GM18511 (cell line): ENCODE data around the gene GPR176.
"Not testable (repeated sequence)": the region's sequence is repeated elsewhere in the genome, so short reads cannot be mapped to it uniquely, and the experiment has no call there.

Source experiments
- ATAC-seq: cut with Tn5 transposase; IDR thresholded peaks from one replicate; pipeline ENCODE4 v1.9.1; 2021; ENCODE audit warnings: mild to moderate bottlenecking, moderate library complexity; ENCODE audit not compliant: unreplicated experiment

GPR176 gene

DNA sequence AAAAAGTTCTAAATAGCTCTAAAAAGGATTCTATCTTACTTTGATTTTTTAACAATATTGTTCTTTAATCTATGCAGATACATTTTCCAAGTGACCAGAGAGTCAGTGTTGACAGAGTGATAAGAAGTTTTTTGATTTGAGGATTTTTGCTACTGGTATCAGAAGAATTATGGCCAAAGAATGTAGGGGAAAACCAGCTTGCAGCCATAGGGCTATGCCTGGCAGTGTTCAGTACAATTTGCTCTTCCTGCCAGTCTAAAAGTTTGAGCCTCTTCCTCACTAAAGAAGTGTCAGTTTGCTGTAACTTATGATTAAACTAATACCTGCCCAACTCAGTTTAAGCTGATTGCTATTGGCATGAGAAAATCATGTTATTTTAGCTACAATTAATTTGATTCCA, 102.2 kb downstream of the GPR176 start:
- no peak for ATAC-seq

DNA sequence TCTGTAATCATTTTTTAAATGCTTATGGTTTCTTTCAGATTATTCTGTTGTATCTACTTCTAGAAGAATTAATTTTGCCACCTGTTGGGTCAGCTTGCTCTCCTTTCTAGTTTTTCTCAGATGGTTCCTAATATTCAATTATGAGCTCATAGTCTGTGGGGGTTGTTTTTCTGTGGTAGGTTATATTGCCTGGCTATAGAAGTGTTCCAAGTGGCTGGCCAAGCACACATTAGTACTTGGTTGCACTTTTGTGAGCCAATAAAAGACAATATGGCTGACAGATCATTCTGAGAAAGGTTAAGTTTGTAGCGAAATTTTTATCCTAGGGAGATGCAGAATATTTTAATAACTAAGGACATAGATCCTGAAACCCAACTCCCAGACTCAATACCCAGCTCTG, 105.6 kb downstream of the GPR176 start:
- no peak for ATAC-seq

DNA sequence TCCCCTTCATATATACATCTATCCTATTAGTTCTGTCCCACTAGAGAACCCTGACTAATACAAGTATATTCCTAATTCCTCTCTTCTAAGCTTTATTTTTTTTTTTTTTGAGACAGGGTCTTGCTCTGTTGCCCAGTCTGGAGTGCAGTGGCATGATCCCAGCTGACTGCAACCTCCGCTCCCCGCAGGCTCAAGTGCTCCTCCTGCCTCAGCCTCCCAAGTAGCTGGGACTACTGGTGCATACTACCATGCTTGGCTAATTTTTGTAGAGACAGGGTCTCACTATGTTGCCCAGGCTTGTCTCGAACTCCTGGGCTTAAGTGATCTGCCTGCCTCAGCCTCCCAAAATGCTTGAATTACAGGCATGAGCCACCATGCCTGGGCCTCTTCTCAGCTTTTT, 107.4 kb downstream of the GPR176 start:
- ATAC-seq: not testable (repeated sequence)

DNA sequence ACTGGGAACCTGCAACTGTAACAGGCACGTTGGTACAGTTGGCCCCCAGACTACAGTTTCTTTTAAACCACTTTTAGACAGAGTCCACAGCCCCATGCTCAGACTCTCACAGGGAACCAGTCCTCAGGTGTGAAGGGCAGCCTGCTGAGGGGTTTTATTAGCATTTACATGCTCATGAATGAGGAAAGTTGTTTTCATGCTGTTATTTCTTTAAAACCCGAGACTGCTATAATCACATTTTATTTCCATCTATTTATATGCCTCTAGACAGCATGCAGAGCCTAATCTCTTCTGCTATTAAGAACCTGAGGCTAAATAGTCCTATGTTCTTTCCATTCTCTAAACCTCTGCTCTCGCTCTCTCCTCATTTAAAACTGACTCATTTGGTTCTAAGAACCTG, 111.2 kb downstream of the GPR176 start:
- no peak for ATAC-seq

DNA sequence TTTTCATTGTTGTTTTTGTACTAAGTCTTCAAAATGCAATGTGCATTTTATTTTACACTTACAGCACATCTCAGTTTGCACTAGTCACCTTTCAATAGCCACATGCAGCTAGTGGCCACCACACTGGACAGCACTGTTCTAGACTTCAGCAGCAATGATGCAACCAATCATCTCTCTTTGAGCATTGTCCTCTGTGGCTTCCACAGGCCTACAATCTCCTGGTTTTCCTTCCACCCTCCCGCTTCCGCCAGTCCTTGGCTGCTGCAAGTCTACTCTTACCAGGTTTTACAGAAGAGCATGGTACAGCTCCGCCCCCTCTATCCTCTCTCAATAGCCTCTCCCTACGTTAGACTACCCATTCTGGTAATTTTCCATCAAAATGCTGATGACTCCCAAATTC, 112.3 kb downstream of the GPR176 start:
- ATAC-seq: no peak

DNA sequence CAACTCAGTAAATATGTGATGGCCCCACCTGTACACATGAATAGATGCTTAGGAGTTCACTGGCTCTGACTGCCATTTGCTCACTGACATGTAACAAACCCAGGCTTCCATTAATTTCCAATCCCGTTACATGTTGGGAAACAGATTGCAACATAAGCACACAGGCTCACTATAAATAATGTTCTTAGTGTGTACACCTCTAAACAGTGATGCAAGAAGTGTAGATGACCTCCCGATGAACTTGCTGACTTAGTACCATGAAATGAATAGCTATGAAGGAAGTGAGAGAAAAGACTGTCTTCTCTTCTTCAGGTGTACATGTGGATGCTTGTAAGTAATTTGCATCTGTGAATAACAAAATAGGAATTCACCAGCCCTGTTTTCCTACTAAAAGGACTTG, 116.0 kb downstream of the GPR176 start:
- no peak for ATAC-seq

DNA sequence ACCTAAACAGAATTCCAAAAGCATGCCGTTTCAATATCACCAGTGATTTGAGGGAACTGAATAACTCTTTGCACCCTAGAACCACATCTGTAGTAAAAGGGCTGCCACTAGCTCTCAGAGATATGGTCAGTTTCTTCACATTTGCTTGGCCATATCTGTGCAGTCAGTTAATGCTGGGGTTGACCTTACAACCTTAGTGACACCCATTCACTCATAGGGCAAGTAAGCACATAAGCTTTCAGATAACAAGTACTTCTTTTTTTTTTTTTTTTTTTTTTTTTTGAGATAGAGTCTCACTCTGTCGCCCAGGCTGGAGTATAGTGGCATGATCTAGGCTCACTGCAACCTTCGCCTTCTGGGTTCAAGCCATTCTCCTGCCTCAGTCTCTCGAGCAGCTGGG, 117.0 kb downstream of the GPR176 start:
- ATAC-seq: no peak

DNA sequence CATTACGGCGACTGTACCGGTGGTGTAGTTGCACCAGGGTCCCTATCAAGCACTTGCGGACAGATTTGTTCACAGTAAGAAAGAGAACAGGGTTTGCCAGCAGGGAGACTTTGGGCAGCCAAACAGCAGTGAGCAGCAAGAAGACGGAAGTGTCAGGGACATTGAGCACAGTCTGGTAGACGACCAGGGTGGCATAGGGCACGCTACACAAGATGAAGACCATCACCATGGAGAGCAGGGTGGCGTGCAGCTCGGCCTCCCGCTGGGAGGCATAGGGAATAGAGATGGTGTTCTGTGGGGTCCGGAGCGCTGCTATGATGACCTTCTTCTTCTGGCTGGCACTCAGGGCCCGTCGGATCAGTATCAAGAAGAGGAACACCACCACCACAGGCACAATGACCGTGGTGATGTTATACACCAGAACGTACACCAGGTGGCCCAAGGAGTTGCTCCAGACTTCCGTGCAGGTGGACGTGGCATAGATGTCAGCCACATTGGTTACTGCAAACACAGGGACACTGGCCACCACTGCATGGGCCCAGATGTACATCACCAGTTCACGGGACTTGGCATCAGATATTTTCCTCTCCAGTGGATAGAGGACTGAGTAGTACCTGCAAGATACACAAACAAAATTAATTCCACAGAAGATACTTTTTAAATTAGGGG, 118.3 kb downstream of the GPR176 start:
- no peak for ATAC-seq

DNA sequence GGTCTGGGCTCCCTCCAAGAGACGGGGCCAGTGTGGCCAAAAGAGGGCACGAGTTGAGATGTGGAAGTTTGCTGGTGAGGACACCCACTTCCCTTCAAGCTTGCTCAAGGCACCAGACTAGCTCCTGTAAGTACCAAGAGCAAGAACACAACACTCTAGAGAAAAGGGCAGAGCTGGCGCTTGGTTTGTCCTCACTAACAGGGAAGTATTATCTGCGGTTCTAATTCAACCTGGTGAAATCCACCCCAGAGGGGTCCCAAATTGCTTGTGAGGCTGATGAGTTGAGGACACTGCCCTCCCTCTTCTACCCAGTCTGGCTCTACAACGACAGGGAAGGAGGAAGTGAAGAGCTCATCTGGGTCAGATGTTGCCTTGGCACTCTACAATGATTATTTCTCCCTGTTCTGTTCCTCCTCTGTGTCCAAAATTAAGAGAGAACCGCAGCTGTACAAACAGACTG, 120.5 kb downstream of the GPR176 start:
- no peak for ATAC-seq

DNA sequence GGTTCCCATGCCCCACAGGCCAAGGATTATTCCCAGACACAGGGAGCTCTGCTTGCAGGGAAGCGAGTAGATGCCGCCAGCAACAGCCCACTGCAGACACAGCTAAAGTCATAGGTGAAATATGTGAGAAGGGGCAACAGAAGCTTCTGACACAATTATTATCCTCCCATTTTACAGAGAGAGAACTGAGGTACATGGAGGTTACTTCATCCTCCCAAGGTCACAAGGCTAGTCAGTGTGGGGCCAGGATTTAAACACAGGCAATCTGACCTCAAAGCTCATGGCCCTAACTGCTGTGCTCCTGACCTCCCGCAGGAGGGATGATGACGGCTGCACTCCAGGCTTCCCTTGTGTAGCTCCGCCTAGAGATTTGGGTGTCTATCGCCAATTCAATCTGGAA, 121.7 kb downstream of the GPR176 start:
- ATAC-seq: no peak

DNA sequence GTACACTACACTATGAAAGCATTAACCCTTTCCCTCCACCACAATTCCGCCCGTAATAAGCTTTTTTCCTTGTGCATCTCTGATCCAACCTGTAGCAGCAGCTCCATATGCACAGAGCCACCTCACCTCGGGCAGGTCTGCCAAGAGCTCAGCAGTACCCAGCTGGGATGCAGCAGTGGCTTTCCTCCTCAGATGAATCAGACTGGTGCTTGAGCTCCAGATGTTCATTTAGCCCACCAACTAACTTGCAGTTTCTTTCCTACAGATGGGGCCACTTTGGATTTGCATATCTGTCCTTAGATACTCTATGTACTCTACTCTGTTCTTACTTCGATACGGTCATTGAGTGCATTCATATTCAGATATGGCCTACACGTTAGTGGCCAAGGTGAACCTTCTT, 122.7 kb downstream of the GPR176 start:
- no peak for ATAC-seq

DNA sequence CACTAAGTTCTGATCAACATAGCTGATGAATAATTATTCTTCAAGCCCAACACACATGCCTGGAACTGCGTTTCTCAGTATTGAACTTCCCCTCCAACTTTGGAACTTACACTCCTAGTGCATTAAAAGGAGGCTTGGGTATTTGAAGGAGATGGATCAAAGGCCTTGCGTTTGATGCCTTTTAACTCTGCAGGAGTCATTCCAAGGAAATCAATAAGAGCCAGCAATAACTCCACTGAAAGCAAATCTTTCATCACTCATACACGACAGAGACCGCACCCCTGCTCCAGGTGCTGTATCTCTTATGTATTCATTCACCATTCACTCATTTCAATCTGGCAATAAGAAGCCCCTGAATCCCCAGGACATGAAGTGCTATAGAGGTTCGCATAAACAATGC, 123.5 kb downstream of the GPR176 start:
- no peak for ATAC-seq

DNA sequence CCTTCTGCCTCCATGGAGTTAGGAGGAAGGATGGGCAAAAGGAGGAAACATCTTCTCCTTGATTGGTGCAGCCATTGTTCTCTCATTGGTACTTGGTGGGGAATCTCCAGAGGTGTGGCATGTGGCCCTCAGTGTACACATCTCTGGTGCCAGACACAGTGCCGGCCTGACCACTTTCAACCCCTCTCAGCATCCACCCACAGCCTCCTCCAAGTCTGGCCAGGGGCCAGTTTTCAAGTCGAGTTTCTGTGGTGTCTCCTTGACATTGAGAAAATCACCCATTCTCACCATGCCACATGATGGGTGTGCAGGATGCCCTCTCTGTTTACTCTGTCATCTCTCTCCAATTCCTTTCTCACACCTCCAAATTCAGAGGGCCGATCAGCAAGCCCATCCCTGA, 124.6 kb downstream of the GPR176 start:
- ATAC-seq: no peak

DNA sequence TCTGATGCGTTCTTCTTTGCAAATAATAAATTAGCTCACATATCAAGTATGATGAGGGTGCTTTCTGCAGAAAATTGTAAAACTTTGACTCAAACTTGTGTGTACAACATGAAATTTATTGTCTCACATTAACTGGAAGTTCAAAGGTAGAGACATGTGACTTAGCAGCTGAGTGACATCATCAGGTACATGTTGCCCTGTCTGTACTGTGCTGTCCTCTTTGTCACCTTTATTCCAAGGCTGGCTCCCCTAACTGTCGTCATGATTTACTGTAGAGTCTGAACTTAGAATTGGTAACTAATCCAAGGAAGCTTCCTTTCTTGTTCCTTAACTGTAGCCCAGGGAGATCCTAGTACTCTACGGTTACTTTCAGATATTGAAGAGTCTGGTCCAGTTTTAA, 125.1 kb downstream of the GPR176 start:
- no peak for ATAC-seq

DNA sequence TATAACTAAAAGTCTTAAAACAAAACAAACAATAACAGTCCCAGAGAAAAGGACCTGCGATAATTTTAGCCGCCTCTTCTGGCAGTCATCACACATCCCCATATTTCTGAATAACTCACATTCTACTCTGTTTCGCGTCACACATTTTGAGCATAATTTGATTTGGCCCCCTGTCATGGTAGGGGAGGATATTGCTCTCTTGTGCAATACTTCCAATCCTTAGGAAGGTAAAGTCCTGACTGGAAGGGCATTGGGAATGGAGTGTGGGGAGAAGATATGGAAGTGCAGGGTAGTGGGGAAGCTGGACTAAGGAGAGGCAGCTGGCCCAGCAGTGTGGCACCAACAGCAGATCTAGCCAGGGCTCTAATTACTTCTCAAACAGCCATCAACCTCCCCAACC, 126.1 kb downstream of the GPR176 start:
- no peak for ATAC-seq

DNA sequence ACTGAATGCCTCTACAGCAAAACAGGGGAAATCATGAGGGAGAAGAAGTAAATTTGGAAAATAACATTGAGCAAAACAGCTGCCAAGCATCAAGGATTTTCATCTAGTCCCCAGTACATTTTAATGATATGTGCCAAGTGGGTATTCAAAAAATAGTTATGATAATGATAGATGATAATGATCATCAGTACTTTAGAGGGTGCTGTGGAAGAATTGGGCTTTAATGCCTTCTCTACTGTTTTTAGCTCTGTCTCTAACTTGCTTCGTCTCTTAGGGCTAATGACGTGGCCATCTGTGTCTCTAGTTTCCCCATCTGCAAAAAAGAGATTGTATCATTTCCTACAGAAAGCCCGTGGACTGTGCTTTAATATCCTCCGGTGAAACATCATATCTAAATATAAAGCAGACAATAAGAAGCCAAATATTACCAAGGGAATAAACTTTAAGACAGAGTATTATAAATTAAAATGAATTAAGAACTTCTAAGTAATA, 127.2 kb downstream of the GPR176 start:
- no peak for ATAC-seq

DNA sequence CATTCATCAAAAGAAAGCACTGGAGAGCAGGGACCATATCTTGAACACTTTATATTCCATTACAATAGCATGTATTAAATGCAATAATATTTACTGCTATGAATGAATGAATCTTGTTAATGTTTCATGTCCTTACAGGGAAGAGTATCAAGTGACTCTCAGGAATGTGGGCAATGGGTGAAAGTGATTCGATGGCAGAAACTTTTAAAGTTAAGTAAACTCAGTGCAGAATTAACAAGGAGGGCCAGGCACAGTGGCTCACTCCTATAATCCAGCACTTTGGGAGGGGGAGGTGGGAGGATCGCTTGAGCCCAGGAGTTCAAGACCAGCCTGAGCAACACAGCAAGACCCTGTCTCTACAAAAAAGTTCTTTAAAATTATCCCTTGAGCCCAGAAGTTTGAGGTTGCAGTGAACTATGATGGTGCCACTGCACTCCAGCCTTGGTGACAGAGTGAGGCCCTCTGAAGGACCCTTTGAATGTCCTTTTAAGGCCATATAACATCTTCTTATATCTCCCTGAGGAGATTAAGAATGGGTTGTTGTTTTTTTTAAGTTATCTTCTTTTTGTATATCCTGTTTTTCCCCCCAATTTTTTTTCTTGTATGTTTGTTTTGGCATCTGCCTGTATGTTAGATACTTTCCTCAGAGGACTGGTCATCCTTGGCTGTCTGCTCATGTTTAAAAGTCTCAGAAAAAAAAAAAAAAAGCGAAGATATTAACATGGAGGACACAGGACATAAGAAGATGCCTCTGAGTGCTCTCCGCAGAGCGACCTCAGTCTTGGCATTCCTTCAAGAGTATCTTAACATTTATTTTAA, 127.8 kb downstream of the GPR176 start:
- no peak for ATAC-seq

DNA sequence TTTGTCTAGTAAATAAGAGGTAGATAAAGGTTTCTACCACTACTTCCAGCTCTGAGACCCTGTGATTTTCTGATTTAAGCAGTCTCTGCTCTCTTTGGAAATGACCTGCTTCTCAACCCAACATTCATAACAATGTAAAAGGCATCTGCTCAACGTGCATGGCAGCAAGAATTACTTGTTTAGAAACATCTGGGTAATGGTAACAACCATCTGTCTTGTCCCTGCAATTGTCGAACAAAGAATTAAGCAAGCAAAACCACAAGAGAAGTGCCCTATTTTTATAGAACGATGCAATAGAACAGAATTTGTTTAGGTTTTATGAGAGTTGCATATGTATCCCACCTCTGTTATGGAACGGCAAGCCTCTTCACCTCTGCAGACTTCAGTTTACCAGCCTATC, 130.3 kb downstream of the GPR176 start:
- ATAC-seq: no peak

DNA sequence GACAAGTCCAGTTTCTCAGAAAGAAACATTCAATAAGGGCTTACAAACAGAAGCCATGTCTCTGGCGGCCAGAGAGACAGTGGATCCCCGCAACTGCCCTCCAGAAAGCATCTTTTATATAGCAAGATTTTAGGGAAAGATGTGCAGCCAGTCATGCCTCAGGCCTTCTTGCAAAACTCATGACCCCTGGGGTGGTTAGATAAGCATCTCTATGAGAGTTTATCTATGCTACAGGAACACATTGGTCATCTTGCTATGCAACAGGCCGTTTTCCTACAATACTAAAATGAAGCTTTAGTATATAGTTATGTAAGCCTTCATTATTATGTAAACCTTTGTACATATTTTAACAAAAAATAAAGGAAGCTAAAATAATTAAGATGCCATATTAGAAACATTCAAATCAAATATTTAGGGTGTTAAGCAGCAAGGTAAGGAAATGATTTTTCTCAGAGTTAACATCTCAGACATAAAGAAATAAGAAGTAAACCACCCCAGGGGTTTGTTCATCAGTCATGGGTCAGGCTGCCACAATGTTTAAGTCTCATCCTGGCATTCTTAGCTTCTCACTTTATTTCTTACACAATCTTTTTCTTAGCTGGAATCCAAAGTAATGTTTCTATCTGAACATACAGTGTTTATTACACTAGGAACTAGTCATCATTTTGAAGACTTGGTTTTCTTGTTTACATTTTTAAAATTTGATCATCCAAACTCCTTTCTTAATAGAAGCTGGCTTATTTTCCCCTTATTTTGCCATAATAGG, 131.1 kb downstream of the GPR176 start:
- no peak for ATAC-seq

DNA sequence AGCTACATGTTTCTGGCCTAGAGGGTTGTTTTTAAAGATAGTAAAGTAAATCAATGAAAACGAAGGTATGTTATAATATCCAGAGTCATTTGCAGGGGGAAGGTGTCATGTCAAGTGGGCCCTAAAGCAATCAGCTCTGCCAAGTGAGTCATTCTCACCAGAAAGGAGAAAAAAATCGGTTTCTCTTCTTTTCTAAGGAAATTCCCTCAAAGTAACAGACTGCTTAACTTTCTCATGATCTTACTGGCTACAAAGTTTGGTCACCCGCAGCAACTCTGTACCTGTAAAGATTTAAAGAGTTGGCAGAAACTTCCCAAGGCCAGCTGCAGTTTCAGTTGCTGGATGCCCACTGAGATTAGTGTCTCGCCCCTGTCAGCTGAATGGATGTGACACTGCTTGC, 132.0 kb downstream of the GPR176 start:
- peak; percentile 51 for ATAC-seq

DNA sequence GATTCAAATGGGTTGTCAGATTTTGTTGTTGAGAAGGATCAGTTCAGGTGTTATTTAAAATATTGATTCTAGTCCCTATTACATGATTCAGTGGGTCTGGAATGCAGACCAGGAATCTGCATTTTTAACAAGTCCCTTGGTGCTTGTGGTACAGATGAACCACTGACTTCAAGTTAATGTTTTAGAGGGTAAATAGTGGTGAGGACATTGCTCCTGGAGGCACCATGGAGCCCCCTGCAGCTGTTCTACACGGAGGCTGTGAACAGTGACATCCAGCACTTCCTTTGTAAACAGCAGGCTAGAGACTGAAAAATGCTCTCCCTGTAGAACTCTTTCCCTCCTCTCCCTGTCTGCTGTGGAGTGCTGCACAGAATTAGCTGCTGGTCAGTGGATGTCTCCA, 132.6 kb downstream of the GPR176 start:
- no peak for ATAC-seq
